GM23338 (cell line): Measurements from ENCODE around the gene NKAIN2. TPM values are rescaled to one million over a fixed set of nuclear protein-coding genes. Genes with fewer than 3 reads are reported as not detected.

ENCODE experiments used
- ATAC-seq: fragments of 200-7000 bp; cut with Tn5 transposase; 3 replicates; pipeline ENCODE4 v1.9.1; 2020
- DNase-seq: peaks from one replicate; pipeline ENCODE4 v3.0.0-alpha.2; 2015; ENCODE audit warnings: low spot score
- H2AFZ ChIP-seq: fragments of 200-600 bp; sonication (generic); 2 replicates; pipeline ENCODE4 v1.8.0; 2016; ENCODE audit warnings: antibody characterized with exemption, mild to moderate bottlenecking, moderate library complexity
- H3F3A ChIP-seq: fragments of 200-600 bp; sonication (generic); replicated peaks from 2 replicates; pipeline ENCODE4 v1.8.0; 2017; ENCODE audit warnings: antibody characterized with exemption, mixed run types, low read depth
- H3K27ac ChIP-seq: fragments of 200-600 bp; sonication (generic); 2 replicates; pipeline ENCODE4 v1.6.1; 2016; ENCODE audit warnings: low read depth
- H3K27me3 ChIP-seq: fragments of 200-600 bp; sonication (generic); 2 replicates; pipeline ENCODE4 v1.8.0; 2016; ENCODE audit warnings: mild to moderate bottlenecking, mixed run types, moderate library complexity; ENCODE audit not compliant: insufficient read depth
- H3K36me3 ChIP-seq: fragments of 200-600 bp; sonication (generic); 2 replicates; pipeline ENCODE4 v1.8.0; 2016; ENCODE audit warnings: mild to moderate bottlenecking; ENCODE audit not compliant: insufficient read depth
- H3K4me1 ChIP-seq: fragments of 200-600 bp; sonication (generic); 2 replicates; pipeline ENCODE4 v1.8.0; 2016; ENCODE audit warnings: mild to moderate bottlenecking, moderate library complexity; ENCODE audit not compliant: insufficient read depth
- H3K4me2 ChIP-seq: fragments of 200-600 bp; sonication (generic); 2 replicates; pipeline ENCODE4 v1.7.1; 2017; ENCODE audit warnings: mixed run types
- H3K4me3 ChIP-seq: fragments of 200-600 bp; sonication (generic); 2 replicates; pipeline ENCODE4 v1.6.1; 2016; ENCODE audit warnings: mixed run types
- H3K79me2 ChIP-seq: fragments of 200-600 bp; sonication (generic); replicated peaks from 2 replicates; pipeline ENCODE4 v1.8.0; 2017; ENCODE audit warnings: mild to moderate bottlenecking; ENCODE audit not compliant: insufficient read depth
- H3K9me2 ChIP-seq: fragments of 200-600 bp; sonication (generic); 2 replicates; pipeline ENCODE4 v1.8.0; 2017; ENCODE audit not compliant: insufficient read depth
- H4K20me1 ChIP-seq: fragments of 200-600 bp; sonication (generic); replicated peaks from 2 replicates; pipeline ENCODE4 v1.8.0; 2017; ENCODE audit warnings: mild to moderate bottlenecking; ENCODE audit not compliant: insufficient read depth
- H3K27ac Mint-ChIP-seq: 2 replicates; pipeline ENCODE4 v1.8.0; 2020; ENCODE audit warnings: inconsistent platforms, mild to moderate bottlenecking, moderate library complexity, mixed read lengths
- H3K27me3 Mint-ChIP-seq: 3 replicates; pipeline ENCODE4 v1.8.0; 2022; ENCODE audit warnings: low read depth, mild to moderate bottlenecking, moderate library complexity, mixed read lengths, inconsistent platforms; ENCODE audit not compliant: insufficient read depth, poor library complexity
- H3K36me3 Mint-ChIP-seq: 3 replicates; pipeline ENCODE4 v1.8.0; 2021; ENCODE audit warnings: low read depth, mild to moderate bottlenecking, inconsistent platforms, moderate library complexity, mixed read lengths
- H3K4me1 Mint-ChIP-seq: 3 replicates; pipeline ENCODE4 v1.8.0; 2020; ENCODE audit warnings: mild to moderate bottlenecking, inconsistent platforms, mixed read lengths
- H3K4me3 Mint-ChIP-seq: 3 replicates; pipeline ENCODE4 v1.8.0; 2021; ENCODE audit warnings: moderate library complexity, mild to moderate bottlenecking, inconsistent platforms, mixed read lengths
- H3K9me3 Mint-ChIP-seq: 3 replicates; pipeline ENCODE4 v1.8.0; 2020; ENCODE audit warnings: moderate library complexity, mild to moderate bottlenecking, inconsistent platforms, mixed read lengths
- CREB1 ChIP-seq: fragments of 250-450 bp; sonication (Bioruptor Pico); IDR thresholded peaks from 2 replicates; pipeline ENCODE4 v1.5.0; 2020; ENCODE audit warnings: low read depth, mild to moderate bottlenecking, moderate library complexity
- CTCF ChIP-seq, 2 experiments: fragments of 200-600 bp in 1 of 2; sonication (generic) in 1 of 2; conservative IDR thresholded peaks; 2 replicates each; pipeline versions ENCODE4 v1.5.1 to v1.6.1; 2016 to 2017; ENCODE audit warnings: antibody characterized with exemption in 2 of 2, low read depth in 2 of 2, mild to moderate bottlenecking in 2 of 2, moderate library complexity in 1 of 2
- ETS1 ChIP-seq: IDR thresholded peaks from 2 replicates; pipeline ENCODE4 v1.6.1; 2016; ENCODE audit warnings: antibody characterized with exemption
- EZH2 ChIP-seq: fragments of 200-600 bp; sonication (generic); IDR thresholded peaks from one replicate; pipeline ENCODE4 v1.8.0; 2017; ENCODE audit warnings: antibody characterized with exemption, mild to moderate bottlenecking, low read depth; ENCODE audit not compliant: unreplicated experiment
- JUNB ChIP-seq: IDR thresholded peaks from one replicate; pipeline ENCODE4 v1.6.1; 2016; ENCODE audit warnings: antibody characterized with exemption; ENCODE audit not compliant: unreplicated experiment
- NANOG ChIP-seq: IDR thresholded peaks from 2 replicates; pipeline ENCODE4 v1.6.1; 2016; ENCODE audit warnings: antibody characterized with exemption, borderline replicate concordance
- STAT1 ChIP-seq: IDR thresholded peaks from one replicate; pipeline ENCODE4 v1.6.1; 2016; ENCODE audit warnings: antibody characterized with exemption; ENCODE audit not compliant: unreplicated experiment
- ZNF114 ChIP-seq: fragments of 250-450 bp; sonication (Bioruptor Pico); IDR thresholded peaks from 2 replicates; pipeline ENCODE4 v1.5.0; 2020; ENCODE audit warnings: mild to moderate bottlenecking, moderate library complexity
- ZNF331 ChIP-seq: fragments of 250-450 bp; sonication (Bioruptor Pico); IDR thresholded peaks from 2 replicates; pipeline ENCODE4 v1.5.0; 2020; ENCODE audit warnings: low read depth, mild to moderate bottlenecking, moderate library complexity
- ZNF462 ChIP-seq: fragments of 250-450 bp; sonication (Bioruptor Pico); IDR thresholded peaks from 2 replicates; pipeline ENCODE4 v1.5.0; 2020; ENCODE audit warnings: mild to moderate bottlenecking, moderate library complexity
- polyA plus RNA-seq: library from polyadenylated mRNA; unstranded; fragments of >200 nt; fragmentation: Nextera tagmentation; extraction: Ambion mirVana; gene quantifications from 2 replicates; pipeline ENCODE4 v1.2.1, GENCODE V29; 2016
- total RNA-seq: library from RNA; depleted of rRNA; stranded (reverse); fragments of >200 nt; shearing (Covaris generic); gene quantifications from 2 replicates; pipeline ENCODE4 v1.2.3, GENCODE V29; 2014

NKAIN2 gene
- total and polyA plus RNA-seq, 2 experiments from 2014 or later, result 0.39 to 1.1 TPM

DNA sequence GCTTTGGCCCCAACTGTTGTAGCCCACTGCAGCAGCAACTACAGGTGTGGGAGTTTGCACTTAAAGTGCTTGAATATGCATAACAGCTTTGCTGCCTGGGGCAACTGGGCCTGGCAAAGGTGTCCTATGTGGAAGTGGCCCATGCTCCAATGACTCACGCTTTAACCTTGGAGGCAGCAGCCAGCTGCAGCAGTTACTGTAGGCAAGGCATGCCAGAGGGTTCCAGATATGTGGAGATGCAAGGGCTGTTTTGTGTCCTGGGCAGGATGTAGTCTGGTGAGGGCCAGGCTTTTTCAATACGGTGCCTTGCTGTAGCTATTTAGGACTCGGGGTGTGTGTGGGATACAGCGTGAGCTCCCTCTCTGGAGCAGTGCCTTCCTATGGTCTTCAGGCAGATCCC lies 150.3 kb downstream of the NKAIN2 start:
- H3K79me2 ChIP-seq, result no peaks in the 10 kb centered on the region
- H3K27ac ChIP-seq, result no peak overlapping the region
- Mint-ChIP-seq H3K4me1 (no peaks in the 10 kb centered on the region), H3K27me3 (peaks cover 2% of the 10 kb centered on the region), H3K9me3 (no peaks in the 10 kb centered on the region), H3K4me3 (no peak overlapping the region), H3K27ac (no peak overlapping the region), H3K36me3 (no peaks in the 10 kb centered on the region)
- H2AFZ ChIP-seq, result no peak overlapping the region
- no peak for TF ChIP-seq ZNF331 (CRISPR knock-in tag)
- TF ChIP-seq EZH2, result no peak
- TF ChIP-seq NANOG, result no peak
- no peak for TF ChIP-seq ZNF114 (CRISPR knock-in tag)
- no peak for TF ChIP-seq STAT1
- no peak for TF ChIP-seq ETS1
- no peak for TF ChIP-seq CTCF (conservative IDR thresholded peaks at IDR 0.05; ENCODE audit: low read depth in 2 of 2)
- no peak for TF ChIP-seq ZNF462 (CRISPR knock-in tag)
- TF ChIP-seq JUNB, result no peak
- no peak for TF ChIP-seq CREB1
- no peak overlapping the region for H3K4me2 ChIP-seq
- no peaks in the 10 kb centered on the region for H3F3A ChIP-seq
- no peaks in the 10 kb centered on the region for H3K36me3 ChIP-seq
- H3K4me1 ChIP-seq, result no peaks in the 10 kb centered on the region
- no peak for DNase-seq
- H3K4me3 ChIP-seq, result no peak overlapping the region
- no peaks in the 10 kb centered on the region for H4K20me1 ChIP-seq
- H3K27me3 ChIP-seq, result no peaks in the 10 kb centered on the region
- no peak; the same call in 1 of the 3 replicates for ATAC-seq
- no peaks in the 10 kb centered on the region for H3K9me2 ChIP-seq
